ENCODE measurements around the gene HES7.

The HES7 gene

DNA sequence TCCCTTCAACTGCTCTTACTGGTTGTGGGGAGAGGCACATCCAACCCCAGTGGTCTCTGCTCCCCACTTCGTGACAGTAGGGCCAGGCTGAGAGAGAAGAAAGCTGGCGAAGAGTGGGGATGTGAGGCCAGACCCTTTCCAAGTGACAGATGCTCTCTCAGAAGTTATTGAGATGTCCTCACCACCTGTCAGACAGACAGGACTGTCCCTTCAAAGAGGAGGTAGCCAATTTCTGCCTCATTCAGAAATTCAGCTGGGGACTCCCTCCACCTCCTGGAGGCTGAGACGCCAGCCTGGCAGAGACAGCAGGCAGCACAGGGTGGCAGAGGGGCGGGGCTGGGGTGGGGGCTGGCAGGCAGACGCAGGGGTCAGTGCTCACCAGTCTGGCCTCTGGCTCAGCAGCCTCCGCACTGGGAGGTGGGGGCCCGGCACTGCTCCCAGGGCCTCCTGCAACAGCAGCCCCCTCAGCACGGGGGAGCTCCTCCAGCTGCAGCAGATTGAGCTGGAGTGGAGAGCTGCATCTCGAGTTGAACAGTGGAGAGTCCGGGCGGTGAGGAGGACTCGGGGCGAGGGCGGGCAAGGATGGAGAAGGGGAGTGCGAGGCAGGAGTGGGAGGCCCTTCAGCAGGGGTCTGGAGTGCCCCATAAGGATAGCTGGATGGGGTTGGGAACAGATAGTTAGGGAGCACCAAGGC is 19.1 kb upstream of the HES7 start:
- peak; percentile 28 for DNase-seq

DNA sequence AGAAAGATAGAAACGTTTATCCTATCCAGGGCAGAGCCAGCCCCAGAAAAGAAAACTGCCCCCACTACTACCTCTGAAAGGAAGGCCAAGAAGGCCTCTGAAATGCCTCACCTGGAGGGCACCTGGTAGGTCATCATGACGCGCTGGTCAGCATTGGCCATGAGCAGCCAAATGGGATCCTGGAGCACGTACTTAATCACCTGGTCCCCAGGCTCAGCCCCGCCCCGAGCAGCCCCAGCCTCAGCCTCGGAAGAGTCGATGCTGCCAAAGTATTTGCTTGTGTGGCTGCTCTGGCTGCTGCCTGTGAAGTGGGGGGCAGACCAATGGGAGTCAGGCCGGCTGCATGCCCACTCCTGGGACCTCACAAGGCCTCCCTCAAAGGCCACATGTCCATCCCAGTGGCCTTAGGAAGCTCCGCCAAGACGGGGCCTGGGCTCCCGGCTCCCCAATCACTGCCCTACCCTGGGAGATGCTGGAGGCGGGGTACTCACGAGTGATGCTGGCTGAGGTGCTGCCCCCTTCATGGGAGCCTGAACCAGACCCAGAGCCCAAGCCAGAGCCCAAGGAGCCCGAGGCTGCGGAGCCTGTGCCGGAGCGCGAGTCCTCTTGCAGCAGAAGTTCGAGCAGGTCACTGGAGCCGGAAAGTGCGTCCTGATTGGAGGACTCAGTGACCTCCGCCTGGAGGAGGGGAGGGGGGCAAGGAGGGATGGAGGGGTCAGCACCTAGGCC is 18.4 kb upstream of the HES7 start:
- DNase-seq, result peak; percentile 28

DNA sequence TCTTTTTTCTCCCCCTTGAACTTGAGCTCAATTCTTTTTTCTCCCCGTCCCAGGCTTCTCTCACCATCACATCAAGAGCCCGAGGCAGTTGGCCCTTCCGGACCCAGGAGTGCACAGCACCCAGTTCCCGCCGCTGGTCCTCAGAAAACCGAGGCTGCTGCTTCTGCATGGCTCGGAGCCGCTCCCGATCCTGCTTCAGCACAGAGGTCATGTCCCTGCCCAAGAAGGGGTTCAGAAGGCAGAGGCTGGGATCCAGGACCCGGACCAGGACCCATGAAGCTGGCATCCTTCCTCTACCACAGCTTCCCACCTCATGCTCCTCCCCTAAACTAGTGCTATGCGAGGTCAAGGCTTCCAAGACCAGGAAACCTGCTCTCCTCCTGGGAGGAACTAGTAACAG is 17.8 kb upstream of the HES7 start:
- DNase-seq, result no peak

DNA sequence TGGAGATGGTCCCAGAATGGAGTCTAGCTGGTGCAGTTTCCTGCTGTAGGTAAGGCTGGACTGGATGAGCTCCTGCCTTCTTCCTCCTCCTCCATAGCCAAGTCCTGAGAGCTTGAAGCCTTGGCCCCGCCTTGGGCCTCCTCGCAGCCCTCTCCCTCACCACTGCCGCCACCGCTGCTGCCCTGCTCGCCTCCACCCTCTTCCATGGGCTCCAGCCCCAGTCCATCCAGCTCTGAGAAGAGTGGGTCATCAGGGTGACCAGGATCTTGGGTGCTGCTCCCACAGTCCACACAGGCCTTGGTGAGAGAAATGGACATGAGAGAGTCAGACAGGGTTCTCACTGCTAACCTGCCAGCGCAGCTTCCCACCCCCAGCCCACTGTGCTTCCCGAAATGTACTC is 17.1 kb upstream of the HES7 start:
- no peak for DNase-seq

DNA sequence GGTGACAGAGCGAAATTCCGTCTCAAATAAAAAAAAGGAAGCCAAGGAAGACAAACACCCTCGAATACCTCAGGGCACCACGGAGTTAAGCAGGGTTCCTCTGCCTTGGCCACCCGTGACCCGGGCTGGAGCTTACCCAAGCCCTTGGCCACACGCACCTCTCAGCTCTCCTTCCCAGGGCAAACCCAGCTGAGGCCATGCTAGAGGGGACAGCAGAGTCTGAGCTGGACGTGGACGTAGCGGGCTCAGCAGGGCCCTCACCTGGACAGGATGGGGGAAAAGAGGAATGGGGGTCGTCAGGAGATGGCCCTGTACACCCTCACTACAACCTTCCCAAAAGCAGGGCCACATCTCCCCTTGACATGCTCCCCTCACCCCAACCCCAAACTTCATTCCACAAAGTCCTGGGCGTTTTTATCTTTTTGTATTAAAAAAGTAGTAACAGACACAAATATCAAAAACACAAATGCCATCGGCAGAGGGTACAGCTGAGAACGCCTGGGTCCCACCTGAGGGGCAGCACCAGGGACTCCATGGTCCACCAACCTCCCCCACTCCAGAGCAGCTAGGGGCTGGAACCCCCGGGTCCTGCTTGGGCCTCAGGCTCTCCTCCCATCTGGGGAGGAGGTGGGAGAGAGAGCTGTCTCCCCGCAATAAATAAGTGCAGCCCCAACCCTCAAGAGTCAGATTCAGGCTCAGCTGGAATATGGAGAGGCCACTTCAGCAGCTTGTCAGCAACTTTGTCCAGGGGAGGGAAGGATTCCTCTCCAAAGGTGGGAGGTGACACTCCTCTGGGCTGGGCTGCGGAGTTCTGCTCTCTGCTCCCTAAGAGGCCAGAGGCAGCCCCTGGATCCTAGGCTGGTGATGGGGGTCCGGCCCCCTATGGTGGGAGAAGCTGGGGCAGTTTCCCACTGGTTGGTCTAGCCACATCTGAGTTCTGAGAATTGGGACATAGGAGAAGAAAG is 16.4 kb upstream of the HES7 start:
- DNase-seq, result peak; percentile 20

DNA sequence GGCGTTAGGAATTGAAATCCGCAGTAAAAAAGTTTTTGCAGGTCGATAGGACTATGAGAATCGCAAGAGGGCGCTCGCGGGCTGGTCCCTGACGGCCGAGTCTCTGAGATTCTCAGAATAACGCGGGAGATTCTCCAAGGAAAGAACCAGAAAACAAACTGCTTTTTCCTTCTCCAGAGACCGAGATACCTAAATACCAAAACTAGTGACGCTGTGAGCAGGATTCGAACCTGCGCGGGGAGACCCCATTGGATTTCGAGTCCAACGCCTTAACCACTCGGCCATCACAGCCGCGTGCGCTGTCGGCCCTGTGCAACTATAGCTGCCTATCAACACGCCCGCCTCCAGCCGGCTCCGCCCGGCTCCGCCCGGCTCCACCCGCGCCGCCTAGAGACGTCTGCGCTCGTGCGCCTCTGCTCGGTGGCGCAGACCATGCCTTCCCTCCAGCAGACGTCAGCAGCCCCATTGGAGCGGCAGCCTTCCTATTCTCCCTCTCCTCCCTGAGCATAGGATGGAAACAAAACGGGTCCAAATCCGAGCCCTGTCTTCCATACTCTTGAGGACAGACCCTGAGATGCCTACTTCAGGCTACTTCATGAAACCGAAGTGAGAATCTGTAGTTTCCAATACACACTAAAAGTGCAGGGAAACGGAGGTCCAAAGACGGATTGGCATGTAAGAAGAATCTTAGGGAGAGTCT is 14.9 kb upstream of the HES7 start:
- peak; percentile 96 for DNase-seq

DNA sequence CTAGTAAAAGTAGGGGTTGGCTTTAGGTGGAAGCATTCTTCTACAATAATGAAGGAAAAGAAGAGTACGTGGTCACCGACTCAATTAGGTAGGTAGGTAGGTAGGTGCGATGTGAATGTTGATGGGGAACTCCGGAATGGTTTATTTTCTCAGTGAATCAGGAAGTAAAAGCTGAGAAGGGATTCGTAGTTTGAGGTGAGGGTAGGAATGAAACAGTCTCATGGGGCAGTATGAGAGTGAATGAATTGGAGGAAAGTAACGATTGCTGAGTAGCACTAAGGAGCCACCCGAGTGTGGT is 14.4 kb upstream of the HES7 start:
- no peak for DNase-seq

DNA sequence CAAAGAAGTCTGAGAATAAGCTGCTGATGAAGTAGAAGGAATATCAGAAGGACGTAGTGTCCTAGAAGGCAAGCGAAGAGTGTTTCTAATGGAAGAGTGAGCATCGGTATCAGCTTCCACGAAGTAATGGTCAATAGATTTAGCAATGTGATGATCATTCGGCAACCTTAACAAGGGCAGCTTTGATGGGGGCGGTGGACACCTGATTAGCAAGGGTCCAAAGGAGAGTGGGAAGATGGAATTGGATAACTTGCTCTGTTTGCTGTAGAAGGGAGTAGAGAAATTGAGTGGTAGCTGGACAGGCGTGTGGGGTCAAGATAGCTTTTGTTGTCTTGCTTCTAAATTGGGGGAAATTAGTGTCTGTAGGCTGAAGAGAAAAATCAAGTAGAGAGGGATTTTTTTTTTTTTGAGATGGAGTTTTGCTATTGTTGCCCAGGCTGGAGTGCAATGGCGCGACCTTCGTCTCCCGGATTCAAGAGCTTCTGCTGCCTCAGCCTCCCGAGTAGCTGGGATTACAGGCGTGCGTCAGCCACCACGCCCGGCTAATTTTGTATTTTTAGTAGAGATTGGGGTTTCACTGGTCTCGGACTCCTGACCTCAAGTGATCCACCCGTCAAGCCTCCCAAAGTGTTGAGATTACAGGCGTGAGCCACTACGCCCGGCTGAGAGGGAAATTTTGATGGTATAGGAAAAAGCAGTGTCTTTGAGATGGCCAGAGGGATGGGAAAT is 13.9 kb upstream of the HES7 start:
- DNase-seq, result no peak

DNA sequence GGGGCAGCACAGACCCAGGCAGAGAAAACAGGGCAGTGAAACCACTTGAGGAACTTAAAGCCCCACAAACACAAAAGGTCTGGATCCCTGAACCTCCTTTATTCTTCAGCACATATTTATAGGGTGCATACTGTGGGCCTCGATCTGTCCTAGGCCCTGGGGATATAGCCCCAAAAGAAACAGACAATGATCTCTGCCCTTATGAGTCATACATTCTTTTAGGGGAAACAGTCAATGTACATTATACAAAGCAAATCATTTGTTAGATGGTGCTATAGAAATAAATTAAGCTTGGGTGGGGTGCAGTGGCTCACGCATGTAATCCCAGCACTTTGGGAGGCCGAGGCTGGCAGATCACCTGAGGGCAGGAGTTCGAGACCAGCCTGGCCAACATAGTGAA is 10.0 kb upstream of the HES7 start:
- DNase-seq, result no peak

DNA sequence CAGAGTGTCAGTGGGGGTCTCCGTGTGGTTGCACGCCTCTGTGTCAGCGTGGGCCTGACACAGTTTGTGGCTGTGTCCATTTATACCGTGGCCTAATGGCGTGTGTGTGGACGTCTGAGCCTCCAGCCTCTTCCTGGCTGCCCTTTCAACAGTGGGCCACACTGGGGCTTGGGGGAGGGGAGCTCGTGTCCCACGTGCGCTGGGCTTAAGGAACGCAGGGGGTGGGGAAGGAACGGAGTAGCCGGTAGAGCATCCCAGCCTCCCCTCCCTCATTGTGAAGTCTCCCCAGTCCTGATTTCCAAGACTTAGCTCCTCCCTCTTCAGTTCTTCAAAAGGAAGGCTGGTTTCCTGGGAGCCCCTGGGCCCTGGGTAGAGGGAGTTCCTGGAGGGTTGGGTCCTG is 9.5 kb upstream of the HES7 start:
- DNase-seq, result no peak

DNA sequence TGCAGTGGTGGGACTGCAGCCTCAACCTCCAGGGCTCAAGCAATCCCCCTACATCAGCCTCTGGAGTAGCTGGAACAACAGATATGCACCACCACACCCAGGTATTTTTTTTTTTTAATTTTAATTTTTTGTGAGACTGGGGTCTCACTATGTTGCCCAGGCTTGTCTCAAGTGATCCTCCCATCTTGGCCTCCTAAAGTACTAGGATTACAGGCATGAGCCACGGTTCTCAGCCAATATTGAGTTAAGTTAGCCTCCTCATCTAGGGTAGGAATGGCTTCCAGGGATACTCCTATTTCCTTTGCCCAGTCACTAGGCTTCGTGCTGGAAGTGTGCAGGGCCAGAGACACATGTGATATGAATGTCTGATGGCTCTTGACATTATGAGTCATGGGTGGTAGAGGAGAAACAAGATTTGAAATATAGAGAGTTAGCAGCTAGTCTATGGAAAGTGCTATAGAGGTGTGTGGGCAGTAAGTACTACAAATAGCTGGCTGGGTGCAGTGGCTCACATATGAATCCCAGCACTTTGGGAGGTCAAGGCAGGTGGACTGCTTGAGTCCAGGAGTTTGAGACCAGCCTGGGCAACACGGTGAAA is 8.0 kb upstream of the HES7 start:
- no peak for DNase-seq

DNA sequence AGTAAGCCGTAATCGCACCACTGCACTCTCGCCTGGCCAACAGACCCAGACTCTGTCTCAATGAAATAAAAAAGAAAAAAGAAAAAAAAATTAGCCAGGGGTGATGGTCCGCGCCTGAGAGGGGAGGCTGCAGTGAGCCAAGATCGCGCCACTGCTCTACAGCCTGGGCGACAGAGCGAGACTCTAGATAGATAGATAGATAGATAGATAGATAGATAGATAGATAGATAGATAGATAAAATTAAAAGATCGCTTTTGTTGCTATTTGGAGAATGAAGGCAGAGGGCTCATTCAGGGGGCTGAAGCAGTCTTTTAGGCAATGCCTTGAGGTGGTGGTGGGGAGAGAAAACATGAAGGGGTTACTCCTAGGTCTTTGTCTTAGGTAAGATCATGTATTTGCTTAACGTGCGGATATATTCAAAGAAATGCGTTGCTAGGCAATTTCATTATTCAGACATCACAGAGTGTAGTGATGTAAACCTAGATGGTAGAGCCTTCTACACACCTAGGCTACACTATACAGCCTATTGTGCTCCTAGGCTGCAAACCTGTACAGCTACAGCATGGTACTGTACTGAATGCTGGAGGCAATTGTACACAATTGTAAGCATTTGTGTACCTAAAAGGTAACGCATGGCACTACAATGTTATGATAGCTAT is 4.3 kb upstream of the HES7 start:
- DNase-seq, result no peak

DNA sequence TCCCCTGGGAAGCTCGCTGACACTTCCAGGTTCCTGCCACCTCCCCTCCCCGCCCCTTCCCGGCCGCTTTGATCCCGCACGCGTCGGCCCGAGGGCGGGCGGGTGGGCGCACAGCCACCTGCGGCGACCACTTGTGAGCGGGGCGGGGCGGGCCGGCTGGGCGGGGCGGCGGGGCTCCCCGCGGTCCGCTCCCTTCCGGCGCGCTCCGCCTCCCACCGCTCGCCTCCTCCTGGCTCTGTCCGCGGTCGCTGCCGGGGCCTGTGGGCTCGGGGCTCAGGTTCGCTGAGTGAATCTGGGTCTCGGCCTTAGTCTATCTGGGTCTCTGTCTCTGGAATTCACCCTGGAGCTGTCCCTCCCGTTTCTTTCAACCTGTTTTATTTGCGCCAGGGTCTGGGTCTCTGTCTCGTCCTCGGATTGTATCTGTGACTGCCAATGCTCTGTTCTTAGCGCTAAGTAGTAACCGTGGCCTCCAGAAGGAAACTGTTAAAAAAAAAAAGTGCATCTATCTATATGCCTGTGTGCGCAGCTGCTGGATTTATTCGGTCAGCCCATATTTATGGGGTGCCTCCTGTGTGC is 2.7 kb upstream of the HES7 start:
- peak; percentile 58 for DNase-seq

DNA sequence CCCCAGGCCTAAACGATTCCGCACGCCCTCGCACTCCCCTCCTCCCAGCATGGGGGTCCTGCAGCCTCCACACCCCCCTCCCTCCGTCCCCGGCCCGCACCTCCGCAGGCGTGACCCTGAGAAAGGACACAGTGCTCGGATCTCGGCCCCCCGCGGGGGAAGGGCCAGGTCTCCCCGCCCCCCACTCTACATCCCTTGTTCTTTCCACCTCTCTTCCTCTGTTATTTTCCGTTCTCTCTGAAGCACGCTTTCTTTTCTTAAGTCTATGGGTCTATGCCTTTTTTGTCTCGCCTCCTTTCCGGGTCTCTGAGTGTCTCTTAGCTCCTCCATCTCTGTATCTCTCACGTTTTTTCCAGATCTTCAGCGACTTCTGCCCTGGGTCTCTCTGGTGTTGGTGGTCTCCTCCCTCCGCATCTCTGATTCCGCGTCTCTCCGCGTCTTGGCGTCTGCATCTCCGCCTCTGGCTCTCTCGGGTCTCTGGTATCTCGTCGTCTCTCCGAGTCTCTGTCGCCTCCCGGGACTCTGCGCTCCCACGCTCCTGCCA is 2.1 kb upstream of the HES7 start:
- DNase-seq, result no peak

DNA sequence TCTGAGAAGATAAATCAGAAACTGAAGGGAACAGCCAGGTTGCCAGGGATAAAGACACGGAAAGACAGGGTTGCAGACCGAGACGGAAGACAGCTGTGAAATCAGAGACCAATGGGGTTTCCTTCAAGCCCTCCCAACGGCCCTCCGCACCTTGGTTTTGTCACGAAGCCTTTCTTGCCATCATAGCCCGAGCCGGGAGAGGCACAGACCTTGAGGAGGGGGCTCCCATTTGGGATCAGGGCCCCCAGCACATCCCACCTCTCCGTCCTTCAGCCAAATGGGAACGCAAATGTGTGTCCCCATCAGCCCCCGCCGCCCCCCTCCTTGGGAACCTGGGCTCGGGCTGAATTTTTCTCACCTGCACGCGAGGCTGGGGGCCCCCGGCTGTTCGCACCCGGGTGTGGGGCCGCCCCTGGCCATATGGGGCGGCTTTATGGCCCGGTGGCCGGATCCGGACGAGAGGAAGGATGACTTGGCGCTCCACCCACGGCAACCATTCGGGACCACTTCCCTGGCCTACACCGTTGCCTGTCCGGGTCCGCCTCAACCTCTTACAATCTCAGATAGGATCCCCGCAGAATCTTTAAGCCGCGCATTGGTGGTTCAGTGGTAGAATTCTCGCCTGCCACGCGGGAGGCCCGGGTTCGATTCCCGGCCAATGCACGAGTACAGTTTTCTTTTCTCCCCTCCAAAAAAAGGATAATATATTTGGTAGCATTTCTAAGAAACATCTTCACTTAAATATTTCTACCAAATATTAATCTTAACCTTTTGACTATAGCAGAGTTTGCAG is 1.4 kb upstream of the HES7 start:
- DNase-seq, result peak; percentile 92

DNA sequence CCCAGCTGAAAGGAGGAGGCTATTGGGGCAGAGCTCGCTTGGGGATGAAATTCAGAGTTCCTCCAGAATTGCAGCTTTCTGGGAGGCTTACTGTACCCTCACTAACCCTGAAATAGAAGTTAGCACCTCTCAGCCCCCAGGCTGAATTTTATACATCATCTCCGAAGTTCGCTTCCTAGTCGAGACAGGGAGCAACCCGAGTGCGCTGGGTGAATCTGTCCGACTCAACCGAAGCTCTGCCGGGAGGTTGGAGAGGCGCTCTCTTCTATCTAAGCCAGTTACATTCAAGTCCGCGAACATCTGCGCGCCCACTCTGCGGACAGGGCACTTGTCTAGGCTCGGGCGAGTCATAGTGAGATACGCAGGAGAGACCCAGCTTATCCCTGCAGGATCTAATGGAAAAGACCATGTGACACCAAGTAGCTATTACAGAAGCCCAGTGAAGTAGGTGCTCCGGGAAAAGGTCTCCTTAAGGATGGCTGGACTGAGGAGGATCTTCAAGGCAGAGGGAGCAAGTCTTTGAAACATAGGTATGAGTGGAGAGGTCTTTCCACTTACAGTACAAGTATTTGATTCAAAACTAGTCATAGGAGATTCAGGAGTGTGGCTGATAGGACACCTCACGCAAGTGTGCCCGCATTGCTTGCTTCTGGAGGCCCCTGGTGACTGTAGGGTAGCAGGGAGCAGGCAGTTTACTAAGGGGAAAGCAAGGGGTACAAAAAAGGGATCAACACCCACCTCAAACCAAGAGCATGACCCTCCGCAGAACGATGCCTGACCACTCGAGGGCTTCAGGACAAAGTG is 646 bp upstream of the HES7 start:
- DNase-seq, result no peak

DNA sequence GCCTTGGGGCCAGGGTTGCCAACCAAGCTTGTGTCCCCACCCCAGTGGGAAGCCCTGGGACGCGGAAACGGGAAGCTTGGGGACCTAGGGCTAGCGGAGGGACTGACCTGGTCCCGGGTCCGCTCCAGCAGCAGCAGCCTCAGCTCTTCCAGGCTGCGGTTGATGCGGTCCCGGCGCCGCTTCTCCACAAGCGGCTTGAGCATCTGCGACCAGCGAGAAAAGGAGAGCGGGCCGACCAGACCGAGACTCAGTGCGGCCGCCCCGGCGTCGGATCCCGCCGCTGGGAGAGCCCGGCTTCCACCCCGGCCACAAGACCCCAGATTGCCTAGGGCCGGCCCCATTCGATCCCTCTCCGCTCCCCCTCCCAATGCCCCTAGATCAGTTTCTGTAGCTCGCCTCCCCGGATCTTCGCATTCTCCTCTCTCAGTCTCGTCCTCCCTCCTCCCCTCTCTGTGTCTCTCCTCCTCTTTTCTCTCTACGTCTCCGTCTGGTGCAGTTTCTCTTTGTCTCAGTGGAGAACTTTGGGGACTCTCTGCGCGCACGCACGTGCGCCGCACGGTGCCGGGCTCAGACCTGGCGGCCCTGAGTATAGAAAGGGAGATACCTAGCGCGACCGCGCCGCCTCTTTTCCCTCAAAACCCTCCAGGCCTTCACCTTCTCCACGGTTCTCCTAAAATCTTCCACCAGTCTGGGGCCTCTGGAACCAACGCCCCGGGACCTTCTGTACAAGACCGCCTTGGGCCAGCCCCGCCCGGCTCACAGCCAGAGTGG is 797 bp downstream of the HES7 start:
- DNase-seq, result peak; percentile 54

DNA sequence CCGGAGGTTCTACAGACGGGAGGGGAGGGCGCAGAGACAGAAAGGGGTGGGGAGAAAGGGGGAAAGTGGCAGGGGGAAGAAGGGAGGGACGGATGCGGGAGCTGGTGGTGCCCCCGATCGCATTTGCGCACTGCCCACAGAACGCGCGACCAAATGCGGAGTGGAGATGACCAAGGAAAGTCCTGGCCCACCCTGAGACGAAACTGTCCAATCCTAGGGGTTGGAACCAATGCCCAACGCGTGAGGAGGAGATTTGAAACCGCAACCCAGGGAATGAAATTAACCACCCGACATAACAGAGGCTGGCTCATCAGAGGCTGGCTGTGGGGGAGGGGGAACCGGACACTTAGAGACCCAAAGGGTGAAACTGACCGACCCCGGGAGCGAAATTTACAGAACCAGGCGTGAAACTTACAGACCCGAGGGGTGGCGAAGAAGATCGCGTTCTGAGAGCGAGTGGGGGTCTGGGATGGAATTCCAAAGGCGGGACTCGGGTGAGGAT is 1.4 kb downstream of the HES7 start:
- DNase-seq, result no peak
